Activated CD8-positive, alpha-beta memory T cell treated with anti-CD3 and anti-CD28 coated beads for 1 hour (primary cell): ENCODE results near the gene CFAP57.
"Not testable (repeated sequence)": the region's sequence is repeated elsewhere in the genome, so short reads cannot be mapped to it uniquely, and the experiment has no call there.

Source experiments
- DNase-seq, 2 donors: peaks; one replicate each; pipeline ENCODE4 v3.0.0-alpha.2; 2020; ENCODE audit warnings: low read depth in 1 of 2; ENCODE audit errors: extremely low read depth in 1 of 2

Gene CFAP57

GRCh38 chr1:43172527-43172972, 420 bp downstream of the CFAP57 start:
- peak; percentile 64 to 79 for DNase-seq

DNA sequence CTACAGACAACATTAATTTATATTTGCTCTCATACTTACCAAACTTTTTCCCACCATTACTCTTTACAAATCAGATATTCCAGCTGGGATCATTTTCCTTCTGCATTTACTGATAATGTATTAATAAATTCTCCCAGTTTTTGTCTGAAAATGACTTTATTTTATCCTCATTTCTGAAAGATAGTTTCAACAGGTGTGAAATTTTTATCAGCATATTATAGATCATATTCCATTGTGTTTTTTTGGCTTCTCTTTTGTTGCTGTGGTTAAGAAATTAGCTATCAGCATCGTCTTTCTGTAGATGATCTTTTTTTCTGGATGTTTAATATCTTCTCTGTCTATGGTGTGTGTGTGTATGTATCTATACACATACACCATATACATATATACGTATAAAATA, 2.7 kb downstream of the CFAP57 start:
- no peak for DNase-seq

DNA sequence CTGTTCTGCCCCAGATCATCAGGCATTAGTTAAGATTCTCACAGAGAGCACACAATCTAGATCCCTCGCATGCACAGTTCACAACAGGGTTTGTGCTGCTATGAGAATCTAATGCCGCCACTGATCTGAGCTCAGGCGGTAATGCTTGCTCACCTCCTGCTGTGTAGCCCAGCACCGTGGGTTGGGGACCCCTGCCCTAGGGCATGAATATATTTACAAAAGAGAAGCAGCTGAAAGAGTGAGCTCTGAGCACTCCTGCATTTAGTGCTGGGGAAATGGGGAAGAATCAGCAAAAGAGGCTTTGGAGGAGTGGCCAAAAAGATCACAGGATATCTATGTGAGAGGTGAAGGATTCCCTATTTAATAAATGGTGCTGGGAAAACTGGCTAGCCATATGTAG, 5.6 kb downstream of the CFAP57 start:
- DNase-seq = no peak

GRCh38 chr1:43184388-43184787, 12.3 kb downstream of the CFAP57 start:
- no peak for DNase-seq

DNA sequence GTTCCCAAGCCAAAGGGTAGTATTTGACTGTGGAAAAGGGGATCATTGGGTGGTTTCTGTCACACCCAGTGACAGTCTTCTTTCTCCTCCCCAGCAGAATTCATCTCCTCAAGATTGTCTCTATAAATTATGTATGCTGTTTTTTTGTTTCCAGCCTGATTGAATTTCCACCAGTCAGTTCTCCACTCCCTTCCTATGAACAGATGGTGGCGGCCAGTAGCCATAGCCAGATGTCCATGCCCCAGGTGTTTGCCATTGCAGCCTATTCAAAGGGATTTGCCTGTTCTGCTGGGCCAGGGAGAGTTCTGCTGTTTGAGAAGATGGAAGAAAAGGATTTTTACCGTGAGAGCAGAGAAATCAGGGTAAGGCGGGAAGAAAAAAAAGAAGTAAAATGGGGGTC, 12.9 kb downstream of the CFAP57 start:
- no peak for DNase-seq

GRCh38 chr1:43188106-43188505, 16.0 kb downstream of the CFAP57 start:
- DNase-seq = no peak

DNA sequence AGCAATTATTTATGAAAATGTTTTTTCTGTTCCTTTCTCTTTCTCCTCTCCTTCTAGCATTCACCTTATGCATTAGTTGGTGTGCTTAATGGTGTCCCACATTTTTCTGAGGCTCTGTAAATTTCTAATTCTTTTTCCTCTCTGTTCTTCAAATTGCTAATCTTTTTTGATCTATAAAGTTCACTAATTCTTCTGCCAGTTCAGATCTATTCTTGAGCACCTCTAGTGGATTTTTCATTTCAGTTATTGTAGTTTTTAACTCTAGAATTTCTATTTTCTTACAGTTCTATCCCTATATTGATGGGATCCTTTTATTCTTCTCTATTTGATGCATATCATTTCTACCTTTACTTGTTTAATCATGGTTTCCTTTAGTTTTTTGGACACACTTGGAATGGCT, 22.4 kb downstream of the CFAP57 start:
- no peak for DNase-seq

- DNase-seq = no peak
Measured at GRCh38 chr1:43197343-43198127, 25.4 kb downstream of the CFAP57 start.

DNA sequence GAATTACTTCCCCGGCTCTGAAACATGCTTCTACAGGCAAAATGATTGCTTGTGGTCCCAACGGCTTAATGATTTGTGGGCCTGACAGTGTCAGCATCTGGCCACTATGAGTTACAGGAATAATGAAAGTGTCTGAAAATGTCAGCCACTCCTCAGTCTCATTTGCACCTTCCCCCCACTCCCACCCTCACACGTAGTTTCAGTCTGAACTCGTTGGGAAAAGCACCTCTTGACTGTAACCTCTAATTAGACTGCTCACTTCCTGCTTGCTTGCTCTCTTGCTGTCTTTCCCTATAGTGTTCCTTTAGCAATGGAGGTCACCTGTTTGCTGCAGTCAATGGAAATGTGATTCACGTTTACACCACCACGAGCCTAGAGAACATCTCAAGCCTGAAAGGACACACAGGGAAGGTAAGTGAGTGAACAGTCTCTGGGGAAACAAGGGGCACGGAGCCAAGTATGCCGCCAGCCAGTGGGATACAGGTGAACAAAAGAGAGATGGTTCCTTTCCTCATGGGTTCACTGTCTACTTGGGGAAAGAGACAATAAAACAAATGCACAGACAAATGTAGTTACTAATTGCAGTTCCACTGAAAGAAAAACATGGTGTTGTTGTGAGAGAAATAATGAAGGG, 27.1 kb downstream of the CFAP57 start:
- DNase-seq = no peak

DNA sequence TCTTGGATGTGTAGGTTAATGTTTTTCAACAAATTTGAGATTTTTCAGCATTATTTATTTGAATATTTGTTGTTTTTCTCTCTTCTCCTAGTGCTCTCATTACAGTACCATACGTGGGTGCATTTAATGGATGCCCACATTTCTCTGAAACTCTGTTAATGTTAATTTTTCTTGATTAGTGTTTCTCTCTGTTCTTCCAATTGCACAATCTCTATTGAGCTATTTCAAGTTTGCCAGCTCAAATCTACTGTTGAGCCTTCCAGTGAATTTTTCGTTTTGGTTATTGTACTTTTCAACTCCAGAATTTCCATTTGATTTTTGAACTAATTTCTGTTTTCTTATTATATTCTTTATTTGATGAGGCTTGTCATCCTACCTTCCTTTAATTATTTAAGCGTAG, 31.7 kb downstream of the CFAP57 start:
- DNase-seq = no peak

GRCh38 chr1:43204394-43204793, 32.3 kb downstream of the CFAP57 start:
- DNase-seq = no peak

DNA sequence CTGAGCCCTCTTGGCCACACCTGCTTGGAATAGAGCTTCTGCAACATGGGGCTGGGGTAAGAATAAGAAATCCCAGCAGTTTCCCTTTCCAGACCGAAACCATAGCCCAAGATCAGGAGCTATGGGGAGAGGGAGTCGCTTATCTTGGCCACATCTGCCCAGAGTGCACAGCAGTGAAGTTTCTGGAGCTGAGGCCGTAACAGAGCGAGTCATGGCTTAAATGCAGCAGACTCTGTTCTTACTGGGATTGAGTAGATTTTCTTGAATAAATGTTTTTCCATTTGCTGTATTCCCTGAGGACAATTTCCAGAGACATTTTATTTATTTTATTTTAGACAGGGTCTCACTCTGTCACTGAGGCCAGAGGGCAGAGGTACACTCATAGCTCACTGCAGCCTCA, 33.5 kb downstream of the CFAP57 start:
- no peak for DNase-seq

- DNase-seq = no peak
Measured at GRCh38 chr1:43206600-43207228, 34.6 kb downstream of the CFAP57 start.

- no peak for DNase-seq
Measured at GRCh38 chr1:43207229-43207853, 35.2 kb downstream of the CFAP57 start.

DNA sequence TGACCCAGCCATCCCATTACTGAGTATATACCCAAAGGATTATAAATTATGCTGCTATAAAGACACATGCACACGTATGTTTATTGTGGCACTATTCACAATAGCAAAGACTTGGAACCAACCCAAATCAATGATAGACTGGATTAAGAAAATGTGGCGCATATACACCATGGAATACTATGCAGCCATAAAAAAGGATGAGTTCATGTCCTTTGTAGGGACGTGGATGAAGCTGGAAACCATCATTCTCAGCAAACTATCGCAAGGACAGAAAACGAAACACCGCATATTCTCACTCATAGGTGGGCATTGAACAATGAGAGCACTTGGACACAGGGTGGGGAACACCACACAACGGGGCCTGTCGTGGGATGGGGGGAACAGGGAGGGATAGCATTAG, 36.1 kb downstream of the CFAP57 start:
- DNase-seq = not testable (repeated sequence)

- DNase-seq = no peak
Measured at GRCh38 chr1:43214501-43215444, 42.6 kb downstream of the CFAP57 start.

DNA sequence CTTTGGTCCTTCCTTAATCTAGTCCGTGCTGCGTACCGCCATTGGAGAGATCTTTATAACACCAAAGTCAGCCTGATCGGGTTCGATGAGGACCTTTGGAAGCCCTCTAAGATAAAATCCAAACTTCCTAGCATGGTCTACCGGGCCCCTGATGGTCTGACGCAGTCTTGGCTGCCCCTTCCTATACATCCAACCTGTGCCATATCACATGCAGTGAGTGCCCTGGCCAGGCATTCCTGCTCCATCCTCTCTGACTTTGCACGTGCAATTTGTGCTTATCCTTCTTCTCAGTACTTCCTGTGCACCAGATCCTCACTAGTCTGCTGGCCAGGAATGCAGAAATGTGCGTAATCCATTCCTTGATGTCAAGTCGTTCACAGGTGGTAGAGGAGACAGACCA, 45.6 kb downstream of the CFAP57 start:
- no peak for DNase-seq

- DNase-seq = no peak
Measured at GRCh38 chr1:43220905-43221778, 49.0 kb downstream of the CFAP57 start.

GRCh38 chr1:43221797-43222196, 49.7 kb downstream of the CFAP57 start:
- no peak for DNase-seq

DNA sequence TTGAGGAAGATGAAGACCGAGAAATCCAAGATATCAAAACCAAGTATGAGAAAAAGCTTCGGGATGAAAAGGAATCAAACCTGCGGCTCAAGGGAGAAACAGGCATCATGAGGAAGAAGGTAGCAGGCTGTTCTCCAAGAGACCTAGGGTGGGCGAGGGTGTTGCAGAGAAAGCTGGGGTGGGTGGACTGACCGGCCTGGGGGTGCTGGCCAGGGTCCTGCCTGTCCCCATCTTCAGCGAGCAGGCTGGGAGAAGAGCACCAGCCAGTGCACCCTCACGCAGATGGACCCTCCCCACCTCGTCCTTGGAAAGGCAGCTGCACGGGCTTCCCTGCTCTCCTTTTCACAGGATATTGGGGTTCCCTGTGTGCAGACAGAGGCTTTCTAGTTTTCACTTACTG, 50.7 kb downstream of the CFAP57 start:
- no peak for DNase-seq
